A549 treated with GW870086 at 1 μM for 4 hours (cell line): Measurements from ENCODE around the gene GPANK1. TPM values are rescaled to one million over a fixed set of nuclear protein-coding genes. Genes with fewer than 3 reads are reported as not detected.

ENCODE experiments used
- total RNA-seq: library from RNA; stranded (reverse); fragments of 200-300 nt; extraction: Qiagen RNA extraction; gene quantifications from 5 replicates; pipeline ENCODE4 v1.2.3, GENCODE V29; 2022; ENCODE audit warnings: low read depth

GPANK1 gene
- 8.2 to 10.4 TPM (median 9.7 TPM) in 5 replicates for total RNA-seq

GRCh38 chr6:31664790-31665500, at the start of gene GPANK1:
GPANK1 (minus strand) TSS chr6:31664997; CDS start chr6:31664478, 519 bp downstream.

DNA sequence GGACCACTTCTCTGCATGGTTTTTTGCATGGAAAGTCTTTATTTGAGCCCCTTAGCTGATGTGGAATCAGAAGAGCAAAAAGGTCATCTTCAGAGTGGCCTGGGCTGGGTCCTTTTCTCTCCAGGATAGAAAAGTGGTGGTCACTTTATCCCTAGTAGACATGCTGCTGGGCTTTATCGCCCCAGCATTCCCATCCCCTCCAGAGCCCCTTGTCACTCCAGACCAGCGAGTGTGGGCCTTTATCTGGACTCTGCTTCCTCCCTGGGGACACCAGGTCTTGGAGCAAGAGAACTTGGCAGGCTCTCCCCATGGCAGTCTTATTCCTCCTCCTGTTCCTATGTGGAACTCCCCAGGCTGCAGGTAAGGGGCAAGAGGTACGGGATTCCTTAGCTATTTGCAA, 41.8 kb upstream of the GPANK1 start, which contains the start of gene LY6G6F:
TSS of gene LY6G6F (plus strand) at position 268 of the 400 bp plus-strand sequence. CDS start at position 309, 41 bp downstream.

GRCh38 chr6:31702819-31703716, 38.3 kb upstream of the GPANK1 start, which contains the start of gene ABHD16A:
ABHD16A (minus strand) TSS chr6:31703324; CDS start chr6:31703281, 43 bp downstream.

GRCh38 chr6:31680226-31681134, 15.7 kb upstream of the GPANK1 start, which contains the start of gene LY6G5C:
LY6G5C (minus strand) TSS chr6:31681067; CDS start chr6:31680373, 694 bp downstream.

GRCh38 chr6:31669676-31670075, 4.9 kb upstream of the GPANK1 start, which contains the start of gene LY6G5B:
LY6G5B (plus strand) TSS chr6:31669976; CDS start chr6:31670951, 975 bp downstream.

DNA sequence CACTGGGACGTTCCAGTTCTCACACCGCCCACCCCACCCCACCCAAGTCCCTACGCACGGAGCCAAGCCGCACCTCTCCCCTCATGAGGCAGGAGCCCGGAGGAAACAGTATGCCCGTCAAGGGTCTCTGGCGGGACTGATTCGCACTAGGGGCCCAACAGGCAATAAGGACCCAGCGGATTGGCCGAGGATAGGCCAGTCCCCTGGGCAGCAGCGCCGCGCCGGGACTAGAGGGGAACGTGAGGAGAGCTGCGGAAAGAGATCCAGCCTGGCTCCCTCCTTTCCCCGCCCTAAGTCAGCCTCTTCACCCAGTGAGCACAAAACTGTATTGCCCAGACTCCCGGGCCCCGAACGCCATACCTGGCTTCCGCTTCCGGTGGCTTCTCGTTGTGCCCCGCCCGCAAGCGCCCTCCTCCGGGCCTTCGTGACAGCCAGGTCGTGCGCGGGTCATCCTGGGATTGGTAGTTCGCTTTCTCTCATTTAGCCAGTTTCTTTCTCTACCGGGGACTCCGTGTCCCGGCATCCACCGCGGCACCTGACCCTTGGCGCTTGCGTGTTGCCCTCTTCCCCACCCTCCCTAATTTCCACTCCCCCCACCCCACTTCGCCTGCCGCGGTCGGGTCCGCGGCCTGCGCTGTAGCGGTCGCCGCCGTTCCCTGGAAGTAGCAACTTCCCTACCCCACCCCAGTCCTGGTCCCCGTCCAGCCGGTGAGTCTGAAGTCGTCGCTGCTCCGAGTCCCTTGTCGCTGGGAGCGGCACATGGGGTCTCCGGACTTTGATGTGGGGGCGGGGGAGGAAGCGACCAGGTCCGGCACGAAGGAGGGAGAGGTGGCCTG, 922 bp upstream of the GPANK1 start, which contains the start of gene CSNK2B:
TSS of gene CSNK2B (plus strand) at position 580 of the 836 bp plus-strand sequence. CDS start 752 bp downstream, outside the sequence.

DNA sequence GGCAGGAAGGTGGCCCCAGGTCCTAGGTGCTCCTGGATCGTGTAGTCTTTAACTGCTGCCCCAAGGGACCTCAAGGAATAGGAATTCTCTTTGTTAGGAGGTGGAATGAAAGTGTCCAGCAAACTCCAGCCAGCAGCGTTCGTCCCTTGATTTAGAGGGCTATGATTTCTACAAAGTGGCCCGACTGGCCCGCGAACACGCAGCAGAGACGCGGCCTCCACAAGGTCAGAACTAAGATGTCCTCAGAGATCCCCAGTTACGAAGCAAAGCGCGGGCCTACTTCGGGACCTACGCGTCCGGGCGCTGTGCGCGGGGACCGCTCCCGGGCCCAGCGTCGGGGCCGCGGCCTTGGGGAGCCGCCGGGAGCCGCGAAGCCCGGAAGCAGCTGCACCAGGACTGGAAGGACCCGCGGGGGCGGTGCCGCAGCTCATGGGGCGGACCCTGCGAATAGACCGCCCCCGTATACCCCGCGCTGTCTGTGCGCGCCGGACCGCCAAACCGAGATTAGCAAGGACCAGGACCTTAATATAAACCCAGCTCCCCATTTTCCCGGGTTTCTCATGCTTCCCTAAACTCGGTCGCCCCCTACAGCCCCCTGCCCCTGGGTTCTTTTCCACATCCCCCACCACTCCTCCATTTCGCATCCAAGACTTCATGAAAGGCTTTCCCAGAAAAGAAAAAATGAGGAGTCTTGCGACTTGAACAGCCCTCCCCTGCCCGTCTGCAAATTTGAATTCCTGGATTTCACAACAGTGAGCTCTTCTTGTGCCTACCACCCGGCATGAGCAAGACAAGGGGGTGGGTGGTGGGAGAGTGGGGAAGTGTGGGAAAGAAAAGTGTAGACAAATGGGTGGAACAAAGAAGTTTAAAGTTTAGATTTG, 4.2 kb downstream of the GPANK1 start, which contains the start of gene C6orf47:
TSS of gene C6orf47 (minus strand) at position 398 of the 881 bp plus-strand sequence. CDS start 831 bp downstream, outside the sequence.

GRCh38 chr6:31655349-31656237, 9.2 kb downstream of the GPANK1 start, which contains the start of gene APOM:
APOM (plus strand) TSS chr6:31655894; CDS start chr6:31655967, 73 bp downstream.

DNA sequence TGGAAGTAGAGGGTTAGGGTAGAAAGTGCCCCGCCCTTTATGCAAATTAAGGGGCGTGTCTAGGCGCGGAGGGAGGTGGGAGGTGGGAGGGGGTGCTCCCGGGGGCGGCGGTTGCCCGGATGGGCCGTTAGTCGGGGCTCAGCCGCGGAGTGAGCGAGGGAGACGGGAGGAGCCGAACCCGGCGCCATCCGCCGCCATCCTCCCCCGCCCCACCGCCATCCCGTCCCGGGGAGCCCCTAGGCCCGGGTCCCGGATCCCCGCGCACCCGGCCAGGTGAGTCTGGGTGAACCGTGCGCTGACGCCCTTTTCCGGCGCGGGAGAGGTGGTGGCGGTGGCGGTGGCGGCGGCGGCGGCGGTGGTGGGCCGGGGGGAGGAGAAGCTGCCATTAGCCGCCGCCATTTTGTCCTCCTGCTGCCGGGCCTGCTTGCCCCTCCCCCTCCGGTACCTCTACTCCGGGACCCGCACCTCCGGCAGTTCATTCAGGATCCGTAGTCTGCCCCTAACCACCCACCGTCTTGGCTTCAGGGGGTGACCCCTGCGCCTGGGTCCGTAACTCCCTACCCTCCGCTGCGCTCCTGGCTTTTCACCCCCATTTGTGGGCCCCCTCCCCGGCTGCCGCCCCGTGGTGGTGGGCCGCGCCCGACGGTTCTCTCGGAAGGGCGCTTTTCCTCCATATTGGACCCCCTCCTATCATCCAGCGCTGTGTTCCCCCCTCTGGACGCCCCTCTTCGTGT, 44.0 kb downstream of the GPANK1 start, which contains the start of gene PRRC2A:
TSS of gene PRRC2A (plus strand) at position 130 of the 734 bp plus-strand sequence. CDS start 2,075 bp downstream, outside the sequence.

DNA sequence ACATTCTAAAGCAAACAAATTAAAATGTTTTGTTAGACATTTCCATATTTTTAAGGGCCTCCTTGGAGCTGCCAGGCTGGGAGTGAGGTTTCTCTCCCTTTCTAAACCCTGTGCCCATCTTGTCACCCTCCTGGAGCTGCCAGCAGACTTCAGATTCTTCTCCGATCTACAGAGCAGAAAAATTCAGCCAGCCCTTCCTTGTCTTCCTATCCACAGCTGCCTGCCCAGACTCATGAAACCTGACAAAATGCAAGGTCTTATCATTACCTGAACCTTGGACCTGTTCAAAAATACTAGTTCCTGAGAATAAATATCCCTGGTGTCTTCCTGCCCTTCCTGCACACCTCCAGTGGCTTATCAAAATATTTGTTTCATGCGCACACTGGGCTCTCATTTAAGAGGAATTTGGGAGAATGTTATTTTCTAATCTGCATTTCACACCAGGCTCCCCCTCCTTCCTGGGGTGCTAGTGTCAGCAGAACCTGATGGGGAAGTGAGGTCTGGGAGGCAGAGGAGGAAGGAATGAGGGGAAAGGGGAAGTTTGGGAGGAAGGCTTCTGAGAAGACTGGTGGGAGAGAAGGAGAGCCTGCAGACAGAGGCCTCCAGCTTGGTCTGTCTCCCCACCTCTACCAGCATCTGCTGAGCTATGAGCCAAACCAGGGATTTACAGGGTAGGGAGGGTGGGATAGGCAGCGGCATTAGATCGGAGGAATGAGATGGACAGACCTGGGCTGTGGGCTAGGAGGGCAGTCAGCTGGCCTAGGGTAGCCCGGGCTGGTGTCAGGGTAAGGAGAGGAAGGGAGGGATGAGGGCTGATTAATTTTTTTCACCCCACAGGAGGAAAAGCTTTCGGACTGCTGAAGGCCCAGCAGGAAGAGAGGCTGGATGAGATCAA, 49.9 kb downstream of the GPANK1 start, which contains the start of gene AIF1:
TSS of gene AIF1 (plus strand) at position 551 of the 895 bp plus-strand sequence. CDS start at position 647, 96 bp downstream.

Other genes starting within 250 kb of the GPANK1 start
- gene MICB, start 166.9 kb downstream of the GPANK1 start, total RNA-seq = 6.2 to 8.4 TPM (median 7.1 TPM) in 5 replicates
- not detected in 5 replicates for gene MCCD1, start 136.0 kb downstream of the GPANK1 start, total RNA-seq
- gene DDX39B, start 123.0 kb downstream of the GPANK1 start, total RNA-seq = 324 to 377 TPM (median 358 TPM) in 5 replicates
- gene ATP6V1G2, start 118.4 kb downstream of the GPANK1 start, total RNA-seq = 0.55 to 1.2 TPM (median 0.83 TPM) in 5 replicates
- 10.4 to 11.2 TPM (median 11.1 TPM) in 5 replicates for gene NFKBIL1, start 117.4 kb downstream of the GPANK1 start, total RNA-seq
- gene LTA, start 92.7 kb downstream of the GPANK1 start, total RNA-seq = 0.17 to 0.34 TPM in 2 of 5 replicates, not detected in the others
- gene TNF, start 89.4 kb downstream of the GPANK1 start, total RNA-seq = 0.16 TPM in 1 of 5 replicates, not detected in the others
- gene LTB, start 82.6 kb downstream of the GPANK1 start, total RNA-seq = 0.21 to 0.65 TPM (median 0.29 TPM) in 4 of 5 replicates, not detected in the other
- gene LST1, start 78.7 kb downstream of the GPANK1 start, total RNA-seq = 0.30 to 0.66 TPM in 2 of 5 replicates, not detected in the others
- gene NCR3, start 72.0 kb downstream of the GPANK1 start, total RNA-seq = not detected in 5 replicates
- gene AIF1, start 49.8 kb downstream of the GPANK1 start, total RNA-seq = not detected in 5 replicates
- 66.6 to 89.8 TPM (median 85.0 TPM) in 5 replicates for gene PRRC2A, start 44.3 kb downstream of the GPANK1 start, total RNA-seq
- gene BAG6, start 12.3 kb downstream of the GPANK1 start, total RNA-seq = 114 to 149 TPM (median 138 TPM) in 5 replicates
- 2.6 to 4.5 TPM (median 3.1 TPM) in 5 replicates for gene APOM, start 9.1 kb downstream of the GPANK1 start, total RNA-seq
- 10.6 to 12.7 TPM (median 12.1 TPM) in 5 replicates for gene C6orf47, start 4.2 kb downstream of the GPANK1 start, total RNA-seq
- 167 to 186 TPM (median 177 TPM) in 5 replicates for gene CSNK2B, start 1.1 kb upstream of the GPANK1 start, total RNA-seq
- gene LY6G5B, start 5.0 kb upstream of the GPANK1 start, total RNA-seq = 3.6 to 5.4 TPM (median 4.3 TPM) in 5 replicates
- gene LY6G5C, start 16.1 kb upstream of the GPANK1 start, total RNA-seq = 1.3 to 2.5 TPM (median 1.7 TPM) in 5 replicates
- 12.8 to 19.4 TPM (median 18.7 TPM) in 5 replicates for gene ABHD16A, start 38.3 kb upstream of the GPANK1 start, total RNA-seq
- not detected in 5 replicates for gene LY6G6F, start 41.9 kb upstream of the GPANK1 start, total RNA-seq
- gene LY6G6D, start 50.4 kb upstream of the GPANK1 start, total RNA-seq = not detected in 5 replicates
- gene LY6G6C, start 56.7 kb upstream of the GPANK1 start, total RNA-seq = 0.14 TPM in 1 of 5 replicates, not detected in the others
- not detected in 5 replicates for gene MPIG6B, start 58.4 kb upstream of the GPANK1 start, total RNA-seq
- 26.8 to 31.8 TPM (median 27.9 TPM) in 5 replicates for gene DDAH2, start 64.3 kb upstream of the GPANK1 start, total RNA-seq
- 486 to 498 TPM (median 493 TPM) in 5 replicates for gene CLIC1, start 71.5 kb upstream of the GPANK1 start, total RNA-seq
- gene MSH5, start 75.0 kb upstream of the GPANK1 start, total RNA-seq = 10.5 to 13.8 TPM (median 12.5 TPM) in 5 replicates
- gene SAPCD1, start 97.7 kb upstream of the GPANK1 start, total RNA-seq = 1.6 to 3.9 TPM (median 3.7 TPM) in 5 replicates
- gene VWA7, start 112.3 kb upstream of the GPANK1 start, total RNA-seq = 1.2 to 2.0 TPM (median 1.5 TPM) in 5 replicates
- gene VARS1, start 130.8 kb upstream of the GPANK1 start, total RNA-seq = 47.4 to 59.1 TPM (median 53.3 TPM) in 5 replicates
- gene LSM2, start 142.0 kb upstream of the GPANK1 start, total RNA-seq = 52.2 to 66.7 TPM (median 61.9 TPM) in 5 replicates
- 0.82 to 1.5 TPM (median 1.3 TPM) in 5 replicates for gene HSPA1L, start 150.3 kb upstream of the GPANK1 start, total RNA-seq
- 148 to 264 TPM (median 205 TPM) in 5 replicates for gene HSPA1A, start 150.5 kb upstream of the GPANK1 start, total RNA-seq
- gene HSPA1B, start 162.7 kb upstream of the GPANK1 start, total RNA-seq = 116 to 191 TPM (median 162 TPM) in 5 replicates
- gene NEU1, start 197.8 kb upstream of the GPANK1 start, total RNA-seq = 24.9 to 34.9 TPM (median 25.5 TPM) in 5 replicates
- gene SLC44A4, start 214.0 kb upstream of the GPANK1 start, total RNA-seq = 0.05 to 0.21 TPM in 2 of 5 replicates, not detected in the others
- 23.1 to 27.6 TPM (median 27.1 TPM) in 5 replicates for gene EHMT2, start 232.7 kb upstream of the GPANK1 start, total RNA-seq
- 3.1 to 4.0 TPM (median 3.5 TPM) in 5 replicates for gene ZBTB12, start 237.1 kb upstream of the GPANK1 start, total RNA-seq